Vagina (tissue), 2 donors: ENCODE data around the gene CHTF8.

Experiments used
- CTCF ChIP-seq, 3 experiments: fragments of 450-650 bp in 2 of 3; fragments of 200-600 bp in 1 of 3; sonication (generic) in 1 of 3; IDR thresholded peaks; one replicate each; pipeline ENCODE4 v1.5.1; 2017 to 2019; ENCODE audit warnings: antibody characterized with exemption in 3 of 3, mild to moderate bottlenecking in 2 of 3, moderate library complexity in 2 of 3
- POLR2A ChIP-seq, 2 donors: fragments of 450-650 bp; IDR thresholded peaks; one replicate each; pipeline ENCODE4 v1.6.1; 2017; ENCODE audit warnings: antibody characterized with exemption in 2 of 2, mild to moderate bottlenecking in 2 of 2, moderate library complexity in 2 of 2
- POLR2AphosphoS5 ChIP-seq, 2 donors: sonication (generic); formaldehyde crosslinking; IDR thresholded peaks; one replicate each; pipeline ENCODE4 v1.9.0; 2017; ENCODE audit warnings: antibody characterized with exemption in 2 of 2, mild to moderate bottlenecking in 2 of 2, low read depth in 1 of 2; ENCODE audit not compliant: insufficient read depth in 1 of 2

GRCh38 chr16:69108905-69109252, 23.5 kb downstream of the CHTF8 start:
- TF ChIP-seq CTCF (IDR thresholded peaks at IDR 0.05) (no peak), POLR2A (IDR thresholded peaks at IDR 0.05) (no peak), POLR2AphosphoS5 (IDR thresholded peaks at IDR 0.05; ENCODE audit: insufficient read depth in 1 of 2, low read depth in 1 of 2) (no peak)
